Neural cell (in vitro differentiated cells): ENCODE measurements around the gene CEBPA. TPM values are rescaled to one million over a fixed set of nuclear protein-coding genes. Genes with fewer than 3 reads are reported as not detected.

ENCODE experiments used
- H2AFZ ChIP-seq: fragments of 200-600, 300-800 bp; sonication (generic), shearing (Covaris generic); 2 replicates; pipeline ENCODE4 v1.6.0; 2014; ENCODE audit warnings: low read depth, mild to moderate bottlenecking, antibody characterized with exemption, low read length, moderate library complexity
- H3F3A ChIP-seq: fragments of 200-600 bp; shearing (Covaris generic); 2 replicates; pipeline ENCODE4 v1.6.1; 2016; ENCODE audit warnings: mild to moderate bottlenecking, moderate library complexity, mixed read lengths, antibody characterized with exemption, low read length; ENCODE audit not compliant: insufficient read depth, poor library complexity, severe bottlenecking
- H3K27ac ChIP-seq: fragments of 200-600, 300-800 bp; sonication (generic), shearing (Covaris generic); 2 replicates; pipeline ENCODE4 v1.5.1; 2014; ENCODE audit warnings: mild to moderate bottlenecking, low read length, moderate library complexity
- H3K27me3 ChIP-seq: fragments of 300-800, 200-600 bp; sonication (generic), shearing (Covaris generic); 2 replicates; pipeline ENCODE4 v1.6.0; 2014; ENCODE audit warnings: mild to moderate bottlenecking, low read depth, low read length, moderate library complexity; ENCODE audit not compliant: insufficient read depth
- H3K36me3 ChIP-seq: fragments of 300-800, 200-600 bp; sonication (generic), shearing (Covaris generic); 2 replicates; pipeline ENCODE4 v1.5.1; 2014; ENCODE audit warnings: mild to moderate bottlenecking, antibody characterized with exemption, low read length, moderate library complexity; ENCODE audit not compliant: insufficient read depth
- H3K4me2 ChIP-seq: fragments of 300-800, 200-600 bp; sonication (generic), shearing (Covaris generic); 2 replicates; pipeline ENCODE4 v1.6.0; 2014; ENCODE audit warnings: mild to moderate bottlenecking, low read length
- H3K4me3 ChIP-seq: fragments of 300-800, 200-600 bp; sonication (generic), shearing (Covaris generic); 2 replicates; pipeline ENCODE4 v1.5.1; 2014; ENCODE audit warnings: mild to moderate bottlenecking, low read length, moderate library complexity
- H3K79me2 ChIP-seq: fragments of 200-600 bp; shearing (Covaris generic); replicated peaks from 2 replicates; pipeline ENCODE4 v1.6.0; 2014; ENCODE audit warnings: mild to moderate bottlenecking, low read length, moderate library complexity; ENCODE audit not compliant: insufficient read depth
- H3K9ac ChIP-seq: fragments of 300-800, 200-600 bp; sonication (generic), shearing (Covaris generic); 2 replicates; pipeline ENCODE4 v1.6.1; 2016; ENCODE audit warnings: mild to moderate bottlenecking, low read length, mixed read lengths
- H3K9me2 ChIP-seq: fragments of 200-600 bp; shearing (Covaris generic); 2 replicates; pipeline ENCODE4 v1.6.1; 2016; ENCODE audit warnings: mild to moderate bottlenecking, low read length, mixed read lengths; ENCODE audit not compliant: insufficient read depth
- H3K9me3 ChIP-seq: fragments of 200-600, 300-800 bp; sonication (generic), shearing (Covaris generic); 2 replicates; pipeline ENCODE4 v1.6.1; 2016; ENCODE audit warnings: mild to moderate bottlenecking, mixed run types, low read length, moderate library complexity, mixed read lengths
- H4K20me1 ChIP-seq: fragments of 200-600 bp; shearing (Covaris generic); 2 replicates; pipeline ENCODE4 v1.6.1; 2016; ENCODE audit warnings: mild to moderate bottlenecking, mixed run types; ENCODE audit not compliant: insufficient read depth
- EP300 ChIP-seq: fragments of 450-650 bp; conservative IDR thresholded peaks from 2 replicates; pipeline ENCODE4 v1.6.1; 2014; ENCODE audit warnings: antibody characterized with exemption, mild to moderate bottlenecking, moderate library complexity; ENCODE audit not compliant: poor library complexity, severe bottlenecking
- EZH2 ChIP-seq: fragments of 200-600, 300-800 bp; shearing (Covaris generic), sonication (generic); IDR thresholded peaks from 2 replicates; pipeline ENCODE4 v1.6.1; 2014; ENCODE audit warnings: antibody characterized with exemption, low read length, borderline replicate concordance, mild to moderate bottlenecking; ENCODE audit not compliant: insufficient read depth, poor library complexity, severe bottlenecking
- MXI1 ChIP-seq: fragments of 450-650 bp; conservative IDR thresholded peaks from 2 replicates; pipeline ENCODE4 v1.6.1; 2014; ENCODE audit warnings: antibody characterized with exemption, mild to moderate bottlenecking; ENCODE audit not compliant: poor library complexity, severe bottlenecking
- POLR2AphosphoS5 ChIP-seq: IDR thresholded peaks from 2 replicates; pipeline ENCODE4 v1.6.1; 2012
- RAD21 ChIP-seq: fragments of 450-650 bp; conservative IDR thresholded peaks from 2 replicates; pipeline ENCODE4 v1.6.1; 2014; ENCODE audit warnings: antibody characterized with exemption, mild to moderate bottlenecking, moderate library complexity
- REST ChIP-seq: IDR thresholded peaks from 2 replicates; pipeline ENCODE4 v1.6.1; 2012; ENCODE audit warnings: borderline replicate concordance
- SMC3 ChIP-seq: fragments of 450-650 bp; conservative IDR thresholded peaks from 2 replicates; pipeline ENCODE4 v1.6.1; 2014; ENCODE audit warnings: antibody characterized with exemption, mild to moderate bottlenecking, moderate library complexity; ENCODE audit not compliant: poor library complexity
- TAF1 ChIP-seq: IDR thresholded peaks from 2 replicates; pipeline ENCODE4 v1.6.1; 2012; ENCODE audit warnings: low read depth
- polyA plus RNA-seq: library from polyadenylated mRNA; depleted of rRNA; stranded (reverse); fragments of >200 nt; gene quantifications from 2 replicates; pipeline ENCODE4 v1.2.3, GENCODE V29; 2014
- TF ChIP-seq, protein P1 (sequence below): fragments of 450-650 bp; IDR thresholded peaks from 2 replicates; pipeline ENCODE4 v1.5.1; 2014; ENCODE audit warnings: antibody characterized with exemption, mild to moderate bottlenecking, moderate library complexity; ENCODE audit not compliant: poor library complexity, severe bottlenecking

Gene CEBPA
- polyA plus RNA-seq, 1 donor from 2014 or later, result 2.6 TPM

GRCh38 chr19:33273881-33274662 lies 28.3 kb downstream of the CEBPA start:
- Histone ChIP-seq H3K9ac (no peak overlapping the region), H3K79me2 (no peaks in the 10 kb centered on the region), H3K27ac (no peak overlapping the region), H3K9me3 (no peaks in the 10 kb centered on the region), H2AFZ (no peak overlapping the region), H3K4me3 (no peak overlapping the region), H3F3A (no peaks in the 10 kb centered on the region), H3K36me3 (no peaks in the 10 kb centered on the region), H3K4me2 (no peak overlapping the region), H3K27me3 (no peaks in the 10 kb centered on the region), H3K9me2 (no peaks in the 10 kb centered on the region), H4K20me1 (no peaks in the 10 kb centered on the region)
- TF ChIP-seq POLR2AphosphoS5, result no peak
- TF ChIP-seq EZH2, result no peak
- TF ChIP-seq RAD21, result no peak
- TF ChIP-seq TAF1, result no peak
- no peak for TF ChIP-seq REST
- TF ChIP-seq, protein P1, sequence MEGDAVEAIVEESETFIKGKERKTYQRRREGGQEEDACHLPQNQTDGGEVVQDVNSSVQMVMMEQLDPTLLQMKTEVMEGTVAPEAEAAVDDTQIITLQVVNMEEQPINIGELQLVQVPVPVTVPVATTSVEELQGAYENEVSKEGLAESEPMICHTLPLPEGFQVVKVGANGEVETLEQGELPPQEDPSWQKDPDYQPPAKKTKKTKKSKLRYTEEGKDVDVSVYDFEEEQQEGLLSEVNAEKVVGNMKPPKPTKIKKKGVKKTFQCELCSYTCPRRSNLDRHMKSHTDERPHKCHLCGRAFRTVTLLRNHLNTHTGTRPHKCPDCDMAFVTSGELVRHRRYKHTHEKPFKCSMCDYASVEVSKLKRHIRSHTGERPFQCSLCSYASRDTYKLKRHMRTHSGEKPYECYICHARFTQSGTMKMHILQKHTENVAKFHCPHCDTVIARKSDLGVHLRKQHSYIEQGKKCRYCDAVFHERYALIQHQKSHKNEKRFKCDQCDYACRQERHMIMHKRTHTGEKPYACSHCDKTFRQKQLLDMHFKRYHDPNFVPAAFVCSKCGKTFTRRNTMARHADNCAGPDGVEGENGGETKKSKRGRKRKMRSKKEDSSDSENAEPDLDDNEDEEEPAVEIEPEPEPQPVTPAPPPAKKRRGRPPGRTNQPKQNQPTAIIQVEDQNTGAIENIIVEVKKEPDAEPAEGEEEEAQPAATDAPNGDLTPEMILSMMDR, result no peak
- no peak for TF ChIP-seq SMC3
- no peak for TF ChIP-seq EP300
- TF ChIP-seq MXI1, result no peak

- Histone ChIP-seq H3K9me3 (no peaks in the 10 kb centered on the region), H3K4me2 (no peak overlapping the region), H3K27me3 (no peaks in the 10 kb centered on the region), H3F3A (no peaks in the 10 kb centered on the region), H2AFZ (no peak overlapping the region), H3K36me3 (no peaks in the 10 kb centered on the region), H3K27ac (no peak overlapping the region), H3K4me3 (no peak overlapping the region), H3K79me2 (no peaks in the 10 kb centered on the region), H4K20me1 (no peaks in the 10 kb centered on the region), H3K9ac (no peak overlapping the region), H3K9me2 (no peaks in the 10 kb centered on the region)
- TF ChIP-seq SMC3, result no peak
- no peak for TF ChIP-seq MXI1
- no peak for TF ChIP-seq RAD21
- TF ChIP-seq TAF1, result no peak
- TF ChIP-seq, protein P1, result no peak
- TF ChIP-seq EZH2, result no peak
- TF ChIP-seq REST, result no peak
- no peak for TF ChIP-seq EP300
- TF ChIP-seq POLR2AphosphoS5, result no peak
These were observed 29.1 kb downstream of the CEBPA start for GRCh38 chr19:33273065-33273736.
